ENCODE measurements around the gene UPF3A.
A peak's percentile ranks its signal among the peaks of the same experiment; 100 is the strongest.
"Not testable (repeated sequence)": the region's sequence is repeated elsewhere in the genome, so short reads cannot be mapped to it uniquely, and the experiment has no call there.

Gene UPF3A

GRCh38 chr13:114281351-114282040 lies at the start of gene UPF3A:
TSS of gene UPF3A (plus strand) at chr13:114281601. CDS start at chr13:114281640, 39 bp downstream.
- peak within 1 kb of the TSS; percentile 94 for H3K27ac ChIP-seq
- peak; percentile 64 for DNase-seq (ENCODE audit: low read depth, low spot score)

- no peak for DNase-seq (ENCODE audit: low read depth, low spot score)
- no peak overlapping the region for H3K27ac ChIP-seq
Observed at GRCh38 chr13:114231886-114232285, 49.5 kb upstream of the UPF3A start.

- DNase-seq (ENCODE audit: low read depth, low spot score), result no peak
- H3K27ac ChIP-seq, result peak overlapping the region; percentile 74
Observed at GRCh38 chr13:114234266-114234644, 47.1 kb upstream of the UPF3A start.

GRCh38 chr13:114234645-114235421 lies 46.6 kb upstream of the UPF3A start, which contains the start of gene CDC16:
TSS of gene CDC16 (plus strand) at chr13:114234897. CDS start at chr13:114235085, 188 bp downstream.
- DNase-seq (ENCODE audit: low read depth, low spot score), result peak; percentile 59
- peak within 1 kb of the TSS; percentile 74 for H3K27ac ChIP-seq

- H3K27ac ChIP-seq, result peak overlapping the region; percentile 74
- no peak for DNase-seq (ENCODE audit: low read depth, low spot score)
Observed at GRCh38 chr13:114235697-114236096, 45.7 kb upstream of the UPF3A start.

- DNase-seq (ENCODE audit: low read depth, low spot score), result no peak
- no peak overlapping the region for H3K27ac ChIP-seq
Observed at GRCh38 chr13:114236227-114236626, 45.2 kb upstream of the UPF3A start.

- DNase-seq (ENCODE audit: low read depth, low spot score), result no peak
- no peak overlapping the region for H3K27ac ChIP-seq
Observed at GRCh38 chr13:114237415-114238112, 43.8 kb upstream of the UPF3A start.

GRCh38 chr13:114241918-114242317 lies 39.5 kb upstream of the UPF3A start:
- H3K27ac ChIP-seq, result no peak overlapping the region
- DNase-seq (ENCODE audit: low read depth, low spot score), result no peak

- H3K27ac ChIP-seq, result no peak overlapping the region
- no peak for DNase-seq (ENCODE audit: low read depth, low spot score)
Observed at GRCh38 chr13:114243971-114244370, 37.4 kb upstream of the UPF3A start.

- H3K27ac ChIP-seq, result no peak overlapping the region
- DNase-seq (ENCODE audit: low read depth, low spot score), result no peak
Observed at GRCh38 chr13:114244637-114245036, 36.8 kb upstream of the UPF3A start.

- no peak for DNase-seq (ENCODE audit: low read depth, low spot score)
- H3K27ac ChIP-seq, result no peak overlapping the region
Observed at GRCh38 chr13:114248011-114248410, 33.4 kb upstream of the UPF3A start.

- H3K27ac ChIP-seq, result no peak overlapping the region
- no peak for DNase-seq (ENCODE audit: low read depth, low spot score)
Observed at GRCh38 chr13:114249077-114249476, 32.3 kb upstream of the UPF3A start.

- not testable (repeated sequence) for DNase-seq (ENCODE audit: low read depth, low spot score); H3K27ac ChIP-seq
Observed at GRCh38 chr13:114251639-114252440, 29.6 kb upstream of the UPF3A start.

- no peak for DNase-seq (ENCODE audit: low read depth, low spot score)
- H3K27ac ChIP-seq, result no peak overlapping the region
Observed at GRCh38 chr13:114256547-114256946, 24.9 kb upstream of the UPF3A start.

- DNase-seq (ENCODE audit: low read depth, low spot score), result no peak
- no peak overlapping the region for H3K27ac ChIP-seq
Observed at GRCh38 chr13:114257014-114257413, 24.4 kb upstream of the UPF3A start.

- no peak overlapping the region for H3K27ac ChIP-seq
- DNase-seq (ENCODE audit: low read depth, low spot score), result no peak
Observed at GRCh38 chr13:114258589-114258988, 22.8 kb upstream of the UPF3A start.

GRCh38 chr13:114259374-114259773 lies 22.0 kb upstream of the UPF3A start:
- H3K27ac ChIP-seq, result no peak overlapping the region
- no peak for DNase-seq (ENCODE audit: low read depth, low spot score)

GRCh38 chr13:114259974-114260373 lies 21.4 kb upstream of the UPF3A start:
- H3K27ac ChIP-seq, result no peak overlapping the region
- DNase-seq (ENCODE audit: low read depth, low spot score), result no peak

- H3K27ac ChIP-seq, result no peak overlapping the region
- DNase-seq (ENCODE audit: low read depth, low spot score), result no peak
Observed at GRCh38 chr13:114260814-114261213, 20.6 kb upstream of the UPF3A start.

- H3K27ac ChIP-seq, result no peak overlapping the region
- DNase-seq (ENCODE audit: low read depth, low spot score), result no peak
Observed at GRCh38 chr13:114261328-114261965, 20.0 kb upstream of the UPF3A start.

All from epithelial cell of prostate (primary cell).